ENCODE data around the gene GUCY2D. TPM values are rescaled to one million over a fixed set of nuclear protein-coding genes. Genes with fewer than 3 reads are reported as not detected.

The GUCY2D gene
- total RNA-seq, 2 experiments from 2014 or later: not detected

DNA sequence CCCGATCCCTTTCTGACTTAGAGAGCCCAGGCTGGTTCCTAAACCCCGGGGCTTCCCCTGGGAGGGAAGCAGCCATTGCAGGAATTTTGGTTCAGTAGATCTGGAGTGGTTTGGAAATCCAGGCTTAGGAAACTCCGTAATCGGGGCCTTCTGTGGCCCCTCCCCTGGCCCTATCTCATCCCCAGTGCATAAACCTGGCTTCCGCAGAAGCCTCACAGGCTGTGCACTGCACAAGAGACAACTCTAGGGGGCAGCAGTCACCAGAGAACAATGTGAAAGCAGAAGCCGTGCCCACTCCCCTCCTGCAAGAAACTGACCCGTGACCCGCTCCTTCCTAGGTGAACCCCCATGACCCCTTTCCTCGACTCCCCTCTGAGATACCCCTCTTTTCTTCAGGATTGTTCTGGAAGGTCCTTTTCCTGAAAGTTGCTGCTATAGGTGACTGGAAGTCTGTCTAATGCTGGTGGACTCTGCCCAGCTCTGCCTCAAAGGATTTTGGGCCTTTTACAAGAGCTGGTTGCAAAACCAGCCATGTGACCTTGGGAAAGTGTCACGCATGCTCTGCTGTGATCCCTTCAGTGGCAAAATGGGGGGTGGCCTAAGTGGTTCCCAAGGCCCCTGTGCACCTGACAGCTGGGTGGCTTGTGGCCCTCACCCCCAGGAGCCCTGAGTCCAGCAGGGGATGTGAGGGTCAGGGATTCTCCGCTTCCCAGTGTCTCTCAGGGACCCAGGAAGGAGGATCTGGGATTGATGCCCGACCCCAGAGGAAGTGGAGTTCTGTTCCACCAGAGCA lies 14.4 kb downstream of the GUCY2D start:
- ChIA-PET POLR2A (interaction anchor here (0.6 to 1.5 kb wide), 2 partner anchors 15 to 16 kb away, joined by 3 read pairs; no protein-coding TSS in a partner anchor), CTCF (interaction anchor here (0.6 to 7.1 kb wide), 28 partner anchors 9 to 273 kb away, joined by 3 to 65 read pairs (median 5); partner anchors contain the start of genes CNTROB, GUCY2D and TRAPPC1)
- peak; percentile 77 for DNase-seq
- Mint-ChIP-seq H3K36me3 (ENCODE audit: low read depth) (no peaks in the 10 kb centered on the region), H3K27me3 (peaks cover 13% of the 10 kb centered on the region), H3K9me3 (no peaks in the 10 kb centered on the region), H3K4me1 (ENCODE audit: low read depth) (peaks cover 11% of the 10 kb centered on the region), H3K27ac (no peak overlapping the region), H3K4me3 (peak overlapping the region; percentile 64)
- intact Hi-C loops (cut with micrococcal nuclease): loop anchor here (5.0 kb wide), 1 partner anchor 40 kb away; no protein-coding TSS in a partner anchor
- ATAC-seq: peak; percentile 92
- TF ChIP-seq, protein P1, sequence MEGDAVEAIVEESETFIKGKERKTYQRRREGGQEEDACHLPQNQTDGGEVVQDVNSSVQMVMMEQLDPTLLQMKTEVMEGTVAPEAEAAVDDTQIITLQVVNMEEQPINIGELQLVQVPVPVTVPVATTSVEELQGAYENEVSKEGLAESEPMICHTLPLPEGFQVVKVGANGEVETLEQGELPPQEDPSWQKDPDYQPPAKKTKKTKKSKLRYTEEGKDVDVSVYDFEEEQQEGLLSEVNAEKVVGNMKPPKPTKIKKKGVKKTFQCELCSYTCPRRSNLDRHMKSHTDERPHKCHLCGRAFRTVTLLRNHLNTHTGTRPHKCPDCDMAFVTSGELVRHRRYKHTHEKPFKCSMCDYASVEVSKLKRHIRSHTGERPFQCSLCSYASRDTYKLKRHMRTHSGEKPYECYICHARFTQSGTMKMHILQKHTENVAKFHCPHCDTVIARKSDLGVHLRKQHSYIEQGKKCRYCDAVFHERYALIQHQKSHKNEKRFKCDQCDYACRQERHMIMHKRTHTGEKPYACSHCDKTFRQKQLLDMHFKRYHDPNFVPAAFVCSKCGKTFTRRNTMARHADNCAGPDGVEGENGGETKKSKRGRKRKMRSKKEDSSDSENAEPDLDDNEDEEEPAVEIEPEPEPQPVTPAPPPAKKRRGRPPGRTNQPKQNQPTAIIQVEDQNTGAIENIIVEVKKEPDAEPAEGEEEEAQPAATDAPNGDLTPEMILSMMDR (IDR thresholded peaks at IDR 0.05): peak; percentile 85

DNA sequence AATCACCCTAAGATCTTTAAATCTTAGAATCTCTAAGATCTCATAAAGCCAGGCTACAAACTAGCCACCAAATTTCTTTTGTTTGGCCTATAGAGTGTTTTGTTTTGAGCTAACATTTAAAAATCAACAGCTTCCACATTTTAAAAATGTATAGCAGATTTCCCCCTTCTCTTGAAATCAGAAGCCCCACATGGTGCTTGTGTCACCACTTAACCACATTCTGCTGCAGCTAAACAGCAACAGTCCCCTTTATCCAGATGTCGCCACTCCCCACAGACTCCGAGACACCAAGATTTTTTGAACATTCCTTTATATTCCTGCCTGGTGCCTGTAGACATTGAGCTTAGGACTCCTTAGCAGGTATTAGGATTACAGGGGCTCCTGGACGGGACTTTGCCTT lies 16.0 kb downstream of the GUCY2D start:
- intact Hi-C loops (cut with micrococcal nuclease): loop anchor here (5.0 kb wide), 1 partner anchor 39 kb away; no protein-coding TSS in a partner anchor
- no peak for DNase-seq
- TF ChIP-seq, protein P1 (IDR thresholded peaks at IDR 0.05): no peak
- no peaks in the 10 kb centered on the region for H3K9me3 Mint-ChIP-seq
- peaks cover 11% of the 10 kb centered on the region for H3K4me1 Mint-ChIP-seq (ENCODE audit: low read depth)
- peaks cover 14% of the 10 kb centered on the region for H3K27me3 Mint-ChIP-seq
- ChIA-PET CTCF (interaction anchor here (0.8 to 7.1 kb wide), 13 partner anchors 9 to 78 kb away, joined by 3 to 65 read pairs (median 6); partner anchors contain the start of gene GUCY2D), POLR2A (interaction anchor here (0.6 to 1.5 kb wide), 3 partner anchors 17 to 90 kb away, joined by 3 read pairs; no protein-coding TSS in a partner anchor)
- no peak for ATAC-seq
- no peak overlapping the region for H3K27ac Mint-ChIP-seq
- H3K36me3 Mint-ChIP-seq (ENCODE audit: low read depth): no peaks in the 10 kb centered on the region
- no peak overlapping the region for H3K4me3 Mint-ChIP-seq

DNA sequence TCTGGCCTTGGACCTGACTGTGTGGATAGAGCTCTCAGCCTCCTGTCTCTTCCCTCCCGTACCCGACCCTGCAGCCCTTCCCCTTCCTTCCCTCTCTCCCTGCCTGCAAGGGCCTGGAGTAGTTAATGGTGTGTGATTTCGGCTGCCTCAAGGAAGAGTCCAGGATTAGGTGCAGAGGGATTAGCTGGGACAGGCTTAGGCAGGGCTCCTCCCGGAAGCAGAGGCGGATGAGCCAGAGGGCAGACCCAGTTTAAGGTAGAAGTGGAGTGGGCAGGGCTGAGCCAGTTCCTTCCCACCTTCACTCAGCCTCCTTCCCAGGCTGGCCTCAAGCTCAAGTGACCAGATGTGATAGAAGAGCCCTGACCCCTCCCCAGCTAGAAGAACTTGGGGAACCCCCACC lies 16.8 kb downstream of the GUCY2D start:
- ChIA-PET CTCF (interaction anchor here (1.5 to 7.1 kb wide), 5 partner anchors 10 to 39 kb away, joined by 3 to 65 read pairs (median 13); no protein-coding TSS in a partner anchor), POLR2A (interaction anchor here (0.6 kb wide), 1 partner anchor 45 kb away, joined by 3 read pairs; no protein-coding TSS in a partner anchor)
- peaks cover 11% of the 10 kb centered on the region for H3K4me1 Mint-ChIP-seq (ENCODE audit: low read depth)
- intact Hi-C loops (cut with micrococcal nuclease): loop anchor here (5.0 kb wide), 1 partner anchor 38 kb away; no protein-coding TSS in a partner anchor
- no peak for ATAC-seq
- DNase-seq: no peak
- H3K36me3 Mint-ChIP-seq (ENCODE audit: low read depth): no peaks in the 10 kb centered on the region
- H3K27me3 Mint-ChIP-seq: peaks cover 14% of the 10 kb centered on the region
- TF ChIP-seq, protein P1 (IDR thresholded peaks at IDR 0.05): no peak
- no peaks in the 10 kb centered on the region for H3K9me3 Mint-ChIP-seq
- H3K27ac Mint-ChIP-seq: no peak overlapping the region
- no peak overlapping the region for H3K4me3 Mint-ChIP-seq

DNA sequence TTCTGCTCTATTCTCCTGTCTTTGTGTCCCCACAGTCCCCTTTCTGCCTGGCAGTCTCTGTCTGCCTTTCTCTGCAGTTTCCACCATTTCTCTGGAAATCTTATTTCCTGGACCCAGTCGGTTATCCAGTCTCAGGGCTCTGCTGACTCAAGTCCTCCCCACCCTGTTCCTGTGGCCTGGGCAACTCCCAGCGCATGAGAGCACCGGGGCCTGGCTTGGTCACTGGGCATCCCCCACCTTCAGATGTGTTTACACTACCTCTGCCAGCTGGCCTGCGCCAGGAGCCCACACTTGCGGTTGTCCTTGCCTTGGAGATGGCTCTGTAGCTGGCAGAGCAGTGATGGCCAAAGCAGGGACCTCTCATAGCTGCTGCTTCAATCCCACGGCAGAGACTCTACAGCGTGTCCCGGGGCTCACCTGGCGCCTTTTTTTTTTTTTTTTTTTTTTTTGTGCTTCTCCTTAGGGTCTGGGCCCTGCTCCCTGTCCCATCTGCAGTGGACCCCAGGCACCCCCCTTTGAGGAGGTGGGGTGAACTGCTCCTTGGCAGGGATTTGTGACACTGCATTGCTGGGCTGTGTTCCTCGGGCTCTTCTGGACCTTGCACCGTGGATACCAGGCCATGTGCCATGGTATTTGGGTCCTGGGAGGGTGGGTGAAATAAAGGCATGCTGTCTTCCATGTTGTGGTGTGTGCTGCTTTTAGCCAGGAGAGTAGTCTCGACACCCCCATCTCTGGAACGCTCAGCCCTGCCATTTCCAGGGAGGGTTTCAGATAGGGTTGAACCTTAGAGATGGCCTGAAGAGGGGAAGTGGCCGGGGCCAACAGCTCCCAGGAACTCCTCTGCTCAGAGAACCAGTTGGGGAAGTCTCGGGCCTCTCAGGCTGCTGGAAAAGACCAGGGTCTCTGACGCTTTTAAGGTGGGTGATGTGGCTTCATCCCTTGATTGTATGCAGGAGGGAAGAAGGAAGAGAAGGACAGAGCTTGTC lies 17.5 kb downstream of the GUCY2D start:
- H3K4me3 Mint-ChIP-seq: no peak overlapping the region
- no peaks in the 10 kb centered on the region for H3K9me3 Mint-ChIP-seq
- intact Hi-C loops (cut with micrococcal nuclease): loop anchor here (5.0 kb wide), 1 partner anchor 37 kb away; no protein-coding TSS in a partner anchor
- POLR2A ChIA-PET: no interaction called here
- CTCF ChIA-PET: interaction anchor here (1.4 to 7.1 kb wide), 6 partner anchors 21 to 54 kb away, joined by 5 to 65 read pairs (median 19); partner anchors contain the start of gene ALOX15B
- DNase-seq: peak; percentile 48
- H3K36me3 Mint-ChIP-seq (ENCODE audit: low read depth): no peaks in the 10 kb centered on the region
- H3K4me1 Mint-ChIP-seq (ENCODE audit: low read depth): peaks cover 11% of the 10 kb centered on the region
- peak; percentile 21 for ATAC-seq
- H3K27ac Mint-ChIP-seq: peak overlapping the region; percentile 43
- peaks cover 11% of the 10 kb centered on the region for H3K27me3 Mint-ChIP-seq
- TF ChIP-seq, protein P1 (IDR thresholded peaks at IDR 0.05): no peak

All from activated CD8-positive, alpha-beta T cell treated with anti-CD3 and anti-CD28 coated beads for 36 hours (primary cell).